Cortex of kidney (tissue), 1 donor: ENCODE results near the gene UTS2R.

Source experiments
- DNase-seq: peaks from one replicate; lab custom pipeline; 2025; lab: John Stamatoyannopoulos, UW

The UTS2R gene

DNA sequence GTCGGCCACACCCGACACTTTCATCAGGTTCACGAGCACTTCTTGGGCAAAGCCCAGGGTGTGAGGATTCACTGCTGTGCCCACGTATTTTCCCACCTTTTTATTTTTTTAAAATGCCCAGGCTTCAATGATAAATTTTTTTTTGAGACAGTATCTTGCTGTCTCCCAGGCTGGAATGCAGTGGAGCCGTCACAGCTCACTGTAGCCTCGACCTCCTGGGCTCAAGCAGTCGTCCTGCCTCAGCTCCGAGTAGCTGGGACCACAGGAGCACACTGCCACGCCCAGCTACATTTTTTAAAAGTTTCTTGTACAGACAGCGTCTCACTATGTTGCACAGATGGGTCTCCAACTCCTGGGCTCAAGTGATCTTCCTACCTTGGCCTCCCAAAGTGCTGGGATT lies 17.8 kb downstream of the UTS2R start:
- DNase-seq: no peak

GRCh38 chr17:82390015-82390859 lies 18.7 kb downstream of the UTS2R start:
- DNase-seq: no peak

GRCh38 chr17:82390860-82391435 lies 19.4 kb downstream of the UTS2R start:
- DNase-seq: no peak

GRCh38 chr17:82391496-82392066 lies 20.0 kb downstream of the UTS2R start:
- DNase-seq: no peak

GRCh38 chr17:82392209-82392920 lies 20.8 kb downstream of the UTS2R start:
- no peak for DNase-seq

- DNase-seq: no peak
These were observed 21.4 kb downstream of the UTS2R start for GRCh38 chr17:82392941-82393340.

DNA sequence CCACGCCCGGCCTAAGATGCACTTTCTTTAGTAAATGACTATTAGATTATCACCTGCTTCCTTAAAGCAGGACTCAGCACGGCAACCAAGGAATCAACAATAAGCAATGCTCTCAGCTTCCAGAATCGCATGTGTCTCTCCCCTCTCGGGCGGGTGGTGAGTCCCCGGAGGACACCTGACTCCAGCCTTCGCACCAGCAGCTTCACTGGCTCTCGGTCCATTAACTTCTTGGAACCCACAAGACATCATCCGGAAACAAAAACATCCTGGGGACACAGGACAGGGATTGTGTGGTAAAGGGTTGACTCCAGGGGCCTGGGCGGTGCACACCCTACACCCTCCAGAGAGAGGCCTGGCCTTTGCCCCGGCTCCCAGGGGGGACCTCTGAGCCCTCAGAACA lies 22.7 kb downstream of the UTS2R start:
- DNase-seq: no peak

GRCh38 chr17:82396601-82397435 lies 25.3 kb downstream of the UTS2R start:
- DNase-seq: no peak

DNA sequence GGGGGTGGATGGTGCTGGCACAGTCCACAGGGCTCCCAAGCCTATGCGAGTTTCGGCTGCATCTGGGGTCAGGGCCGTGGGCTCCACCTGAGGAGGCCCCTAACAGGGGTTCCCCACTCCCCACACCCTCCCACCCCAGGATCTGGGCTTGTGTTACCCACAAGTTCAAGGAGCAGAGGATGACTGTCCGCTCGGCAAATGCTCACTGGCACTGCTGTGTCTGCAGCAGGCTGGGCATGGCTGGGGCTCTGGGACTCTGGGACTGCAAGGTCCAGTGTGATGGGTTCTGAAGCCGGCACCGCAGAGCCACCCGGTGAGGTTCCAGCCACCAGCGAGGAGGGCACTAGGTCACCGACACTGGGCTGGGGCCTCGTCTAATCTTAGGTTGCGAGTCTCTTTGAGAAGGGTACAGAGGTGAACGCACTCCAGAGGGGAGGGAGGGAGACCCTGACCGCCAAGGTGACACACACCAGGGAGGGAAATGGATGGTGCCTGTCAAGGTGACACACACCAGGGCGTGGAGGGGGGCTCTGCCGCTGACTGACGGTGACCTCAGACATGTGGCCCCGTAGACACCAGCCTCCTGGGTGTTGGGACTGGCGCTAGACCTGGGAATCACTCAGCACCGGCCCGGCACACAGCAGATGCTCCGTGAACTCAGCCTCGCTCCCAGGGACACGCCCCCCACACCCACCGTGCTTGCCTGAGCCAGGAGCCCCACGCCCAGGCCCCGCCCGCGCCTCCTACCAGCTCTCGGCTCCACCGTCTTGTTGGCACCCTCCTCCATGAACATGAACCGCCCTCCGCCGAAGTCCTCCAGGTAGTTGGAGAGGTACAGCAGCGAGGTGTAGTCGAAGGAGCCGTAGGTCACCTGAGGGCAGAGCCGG lies 26.1 kb downstream of the UTS2R start:
- DNase-seq: no peak

GRCh38 chr17:82399041-82399441 lies 27.5 kb downstream of the UTS2R start:
- DNase-seq: no peak

DNA sequence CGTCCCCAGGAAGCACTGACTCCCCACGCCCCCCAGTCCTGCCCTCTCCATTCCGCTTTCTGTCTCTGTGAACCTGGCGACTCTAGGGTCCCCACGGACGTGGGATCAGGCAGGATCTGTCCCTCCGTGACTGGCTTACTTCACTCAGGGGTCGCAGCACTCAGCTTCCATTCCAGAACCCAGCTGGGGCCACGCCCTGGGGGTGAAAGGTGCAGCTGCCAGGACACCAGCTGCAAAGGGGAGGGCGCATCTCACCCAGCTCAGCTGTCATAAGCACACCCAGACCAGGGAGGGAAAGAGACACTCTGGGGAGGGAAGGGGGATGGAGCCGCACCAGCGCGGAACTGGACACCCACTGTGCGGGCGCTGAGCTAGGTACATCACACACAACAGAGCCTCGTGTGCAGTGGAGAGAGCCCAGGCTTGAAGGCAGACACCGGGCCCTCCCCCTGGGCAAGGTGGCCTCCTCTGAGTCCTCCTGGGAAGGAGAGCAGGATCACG lies 28.1 kb downstream of the UTS2R start:
- DNase-seq: no peak

DNA sequence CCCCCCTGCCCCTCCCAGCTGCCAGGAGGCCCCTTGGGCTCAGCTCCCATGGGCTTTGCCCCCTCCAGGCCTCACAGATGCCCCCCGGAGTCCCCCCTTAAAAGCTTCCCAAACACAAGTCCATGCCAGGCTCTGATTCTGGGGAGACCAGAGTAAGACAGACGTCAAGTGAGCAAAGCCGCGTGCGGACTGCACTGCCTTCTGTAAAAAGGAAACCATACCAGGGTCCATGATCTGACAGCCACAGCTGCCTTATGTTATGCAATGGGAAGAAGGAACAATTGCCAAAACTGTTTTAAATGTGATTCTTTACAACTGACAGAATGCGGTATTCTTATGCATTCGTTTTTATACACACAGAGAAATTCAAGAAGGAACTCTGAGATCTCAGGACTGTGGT lies 28.6 kb downstream of the UTS2R start:
- DNase-seq: no peak

DNA sequence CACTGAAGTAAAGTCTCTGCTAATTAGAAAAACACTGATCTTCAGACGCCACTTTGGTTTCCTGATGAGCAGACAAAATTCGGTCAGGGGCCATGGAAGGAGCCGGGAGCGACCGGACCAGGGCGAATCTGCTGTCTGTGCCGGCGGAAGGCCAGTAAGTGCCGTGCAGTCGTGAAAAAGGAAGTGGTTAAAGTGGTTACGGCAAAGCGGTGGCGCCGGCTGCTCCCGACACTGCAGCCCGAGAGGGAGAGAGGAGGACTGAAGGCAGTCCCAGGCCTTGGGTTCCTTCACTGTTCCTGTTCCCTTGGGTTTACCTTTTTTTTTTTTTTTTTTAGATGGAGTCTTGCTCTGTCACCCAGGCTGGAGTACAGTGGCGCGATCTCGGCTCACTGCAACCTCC lies 29.3 kb downstream of the UTS2R start:
- DNase-seq: no peak

DNA sequence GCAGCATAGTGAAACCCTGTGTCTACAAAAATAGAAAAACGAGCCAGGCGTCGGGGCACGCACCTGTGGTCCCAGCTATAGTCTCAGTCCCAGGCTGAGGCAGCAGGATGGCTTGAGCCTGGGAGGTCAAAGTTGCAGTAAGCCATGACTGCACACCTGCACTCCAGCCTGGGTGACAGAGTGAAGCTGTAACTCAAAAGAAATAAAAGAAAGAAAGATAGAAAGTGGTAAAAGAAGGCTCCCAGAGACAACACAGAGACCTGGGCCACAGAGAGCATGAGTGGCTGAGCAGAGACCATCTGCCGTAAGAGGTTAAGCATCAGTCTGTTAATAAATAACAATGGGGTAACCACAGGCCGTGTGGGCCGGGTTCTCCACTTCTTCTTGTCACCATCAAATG lies 31.3 kb downstream of the UTS2R start:
- DNase-seq: no peak

DNA sequence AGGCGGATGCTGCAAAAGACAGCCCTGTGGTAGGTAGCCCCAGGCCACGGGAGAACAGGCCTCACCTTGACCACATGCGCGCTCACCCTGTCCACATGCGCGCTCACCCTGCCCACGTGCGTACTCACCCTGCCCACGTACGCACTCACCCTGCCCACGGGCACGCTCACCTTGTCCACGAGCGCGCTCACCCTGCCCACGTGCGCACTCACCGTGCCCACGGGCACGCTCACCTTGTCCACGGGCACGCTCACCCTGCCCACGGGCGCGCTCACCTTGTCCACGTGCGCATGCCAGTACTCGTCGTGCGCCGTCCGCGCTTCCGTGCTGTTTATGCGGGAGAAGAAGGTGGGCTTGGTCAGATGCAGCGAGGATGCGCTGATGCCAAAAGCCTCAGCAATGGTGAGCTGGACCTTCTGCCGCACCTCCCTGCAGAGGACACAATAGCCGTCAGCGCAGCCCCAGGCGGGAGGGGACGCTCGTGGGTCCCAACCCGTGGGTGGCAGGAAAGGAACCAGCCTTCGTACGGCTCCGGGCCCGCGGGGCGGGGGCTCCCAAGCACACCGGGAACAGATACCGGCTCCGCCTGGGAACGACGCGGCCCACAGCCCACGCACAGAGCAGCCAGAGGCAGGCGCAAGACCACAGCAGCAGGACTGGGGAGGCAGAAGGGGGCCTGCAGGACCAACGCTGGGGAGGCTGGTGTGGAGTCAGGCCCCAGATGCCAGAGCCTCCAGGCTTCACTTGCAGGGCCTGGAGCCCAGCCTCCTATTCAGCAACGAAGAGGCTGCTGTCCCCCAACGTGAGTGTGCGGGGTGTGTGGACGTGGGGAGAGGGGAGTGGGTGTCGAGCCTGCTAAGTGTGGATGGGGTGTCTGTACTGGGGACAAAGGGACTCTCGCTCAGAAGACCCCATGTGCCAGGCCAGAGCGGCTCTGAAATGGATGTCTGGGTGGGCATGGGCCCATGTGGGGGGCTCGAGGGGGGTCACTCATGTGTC lies 32.4 kb downstream of the UTS2R start:
- no peak for DNase-seq

- no peak for DNase-seq
These were observed 33.5 kb downstream of the UTS2R start for GRCh38 chr17:82405051-82405450.

- no peak for DNase-seq
These were observed 34.6 kb downstream of the UTS2R start for GRCh38 chr17:82406131-82406671.

- no peak for DNase-seq
These were observed 35.7 kb downstream of the UTS2R start for GRCh38 chr17:82407255-82407654.
